ENCODE measurements around the gene SMIM20. TPM values are rescaled to one million over a fixed set of nuclear protein-coding genes. Genes with fewer than 3 reads are reported as not detected.

The SMIM20 gene
- polyA plus RNA-seq, 1 donor from 2014 or later: 19.1 TPM

GRCh38 chr4:25919676-25920075 lies 5.7 kb downstream of the SMIM20 start:
- no peak overlapping the region for H3K9ac ChIP-seq (ENCODE audit: low read length)
- TF ChIP-seq MXI1 (conservative IDR thresholded peaks at IDR 0.05; ENCODE audit: poor library complexity, severe bottlenecking) (no peak), TAF1 (IDR thresholded peaks at IDR 0.05; ENCODE audit: low read depth) (no peak)
- H3K27me3 ChIP-seq (ENCODE audit: insufficient read depth, low read depth, low read length): no peaks in the 10 kb centered on the region
- H3K9me2 ChIP-seq (ENCODE audit: insufficient read depth, low read length): no peaks in the 10 kb centered on the region
- no peak overlapping the region for H3K27ac ChIP-seq (ENCODE audit: low read length)
- H3F3A ChIP-seq (ENCODE audit: insufficient read depth, low read length, poor library complexity, severe bottlenecking): no peaks in the 10 kb centered on the region
- H2AFZ ChIP-seq (ENCODE audit: low read depth, low read length): no peak overlapping the region
- no peaks in the 10 kb centered on the region for H3K9me3 ChIP-seq (ENCODE audit: low read length)
- no peaks in the 10 kb centered on the region for H3K79me2 ChIP-seq (replicated peaks; ENCODE audit: insufficient read depth, low read length)
- no peak overlapping the region for H3K4me2 ChIP-seq (ENCODE audit: low read length)
- H3K4me3 ChIP-seq (ENCODE audit: low read length): no peak overlapping the region
- no peaks in the 10 kb centered on the region for H3K36me3 ChIP-seq (ENCODE audit: insufficient read depth, low read length)
- no peaks in the 10 kb centered on the region for H4K20me1 ChIP-seq (ENCODE audit: insufficient read depth)

GRCh38 chr4:25921922-25922321 lies 7.9 kb downstream of the SMIM20 start:
- H3K9ac ChIP-seq (ENCODE audit: low read length): no peak overlapping the region
- no peaks in the 10 kb centered on the region for H4K20me1 ChIP-seq (ENCODE audit: insufficient read depth)
- TF ChIP-seq MXI1 (conservative IDR thresholded peaks at IDR 0.05; ENCODE audit: poor library complexity, severe bottlenecking) (no peak), EP300 (conservative IDR thresholded peaks at IDR 0.05; ENCODE audit: poor library complexity, severe bottlenecking) (no peak), TAF1 (IDR thresholded peaks at IDR 0.05; ENCODE audit: low read depth) (no peak), EZH2 (IDR thresholded peaks at IDR 0.05; ENCODE audit: borderline replicate concordance, insufficient read depth, low read length, poor library complexity, severe bottlenecking) (no peak), RAD21 (conservative IDR thresholded peaks at IDR 0.05) (no peak), SMC3 (conservative IDR thresholded peaks at IDR 0.05; ENCODE audit: poor library complexity) (no peak), CTCF (IDR thresholded peaks at IDR 0.05; ENCODE audit: poor library complexity, severe bottlenecking) (no peak), POLR2AphosphoS5 (IDR thresholded peaks at IDR 0.05) (no peak), REST (IDR thresholded peaks at IDR 0.05; ENCODE audit: borderline replicate concordance) (no peak)
- no peaks in the 10 kb centered on the region for H3K9me2 ChIP-seq (ENCODE audit: insufficient read depth, low read length)
- H3K27ac ChIP-seq (ENCODE audit: low read length): no peak overlapping the region
- no peaks in the 10 kb centered on the region for H3K9me3 ChIP-seq (ENCODE audit: low read length)
- H3K27me3 ChIP-seq (ENCODE audit: insufficient read depth, low read depth, low read length): no peaks in the 10 kb centered on the region
- H3K4me3 ChIP-seq (ENCODE audit: low read length): no peak overlapping the region
- no peaks in the 10 kb centered on the region for H3F3A ChIP-seq (ENCODE audit: insufficient read depth, low read length, poor library complexity, severe bottlenecking)
- H3K4me2 ChIP-seq (ENCODE audit: low read length): no peak overlapping the region
- no peak overlapping the region for H2AFZ ChIP-seq (ENCODE audit: low read depth, low read length)
- H3K79me2 ChIP-seq (replicated peaks; ENCODE audit: insufficient read depth, low read length): no peaks in the 10 kb centered on the region
- H3K36me3 ChIP-seq (ENCODE audit: insufficient read depth, low read length): no peaks in the 10 kb centered on the region
